ENCODE data around the gene B9D1. TPM values are rescaled to one million over a fixed set of nuclear protein-coding genes. Genes with fewer than 3 reads are reported as not detected.
A peak's percentile ranks its signal among the peaks of the same experiment; 100 is the strongest.

The B9D1 gene
- total RNA-seq, 1 donor from 2014 or later = 26.2 TPM

- H3K9me3 Mint-ChIP-seq = no peaks in the 10 kb centered on the region
- peaks cover 15% of the 10 kb centered on the region for H3K4me1 Mint-ChIP-seq
- H3K27ac Mint-ChIP-seq = peak overlapping the region; percentile 62
- no peak for TF ChIP-seq CTCF (IDR thresholded peaks at IDR 0.05; ENCODE audit: unreplicated experiment)
- H3K4me3 Mint-ChIP-seq = no peak overlapping the region
- H3K27me3 Mint-ChIP-seq (ENCODE audit: low read depth) = no peaks in the 10 kb centered on the region
- H3K36me3 Mint-ChIP-seq = peaks cover 6% of the 10 kb centered on the region
- no peak for DNase-seq (ENCODE audit: low spot score in 2 of 2, unreplicated experiment in 2 of 2)
Measured at GRCh38 chr17:19346351-19347255, 15.9 kb downstream of the B9D1 start.

- H3K27me3 Mint-ChIP-seq (ENCODE audit: low read depth) = no peaks in the 10 kb centered on the region
- DNase-seq (ENCODE audit: low spot score in 2 of 2, unreplicated experiment in 2 of 2) = no peak
- peaks cover 3% of the 10 kb centered on the region for H3K36me3 Mint-ChIP-seq
- H3K4me3 Mint-ChIP-seq = no peak overlapping the region
- H3K9me3 Mint-ChIP-seq = no peaks in the 10 kb centered on the region
- H3K27ac Mint-ChIP-seq = no peak overlapping the region
- no peak for TF ChIP-seq CTCF (IDR thresholded peaks at IDR 0.05; ENCODE audit: unreplicated experiment)
- peaks cover 24% of the 10 kb centered on the region for H3K4me1 Mint-ChIP-seq
Measured at GRCh38 chr17:19345486-19346350, 16.8 kb downstream of the B9D1 start.

DNA sequence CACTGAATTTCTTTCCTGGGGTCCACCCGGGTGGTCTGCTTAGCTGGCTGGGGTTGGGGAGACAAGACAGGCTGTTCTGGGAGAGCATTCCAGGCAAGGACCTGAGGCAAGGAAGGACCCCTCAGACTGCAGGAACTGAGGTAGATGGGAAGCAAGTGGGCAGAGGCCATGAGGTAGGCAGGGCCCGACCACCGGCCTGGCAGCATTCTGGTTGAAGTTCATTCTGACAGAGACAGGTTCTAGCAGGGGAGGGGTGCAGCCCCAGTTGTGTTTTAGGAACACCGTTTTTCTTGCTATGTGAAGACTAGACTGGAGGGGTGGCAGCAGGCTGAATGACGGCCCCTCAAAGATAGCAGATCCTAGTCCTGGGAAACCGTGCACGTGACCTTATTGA lies 17.5 kb downstream of the B9D1 start:
- Mint-ChIP-seq H3K36me3 (peaks cover 2% of the 10 kb centered on the region), H3K9me3 (no peaks in the 10 kb centered on the region), H3K4me1 (peaks cover 25% of the 10 kb centered on the region), H3K27ac (no peak overlapping the region), H3K4me3 (no peak overlapping the region), H3K27me3 (ENCODE audit: low read depth) (no peaks in the 10 kb centered on the region)
- TF ChIP-seq CTCF (IDR thresholded peaks at IDR 0.05; ENCODE audit: unreplicated experiment) = no peak
- no peak for DNase-seq (ENCODE audit: low spot score in 2 of 2, unreplicated experiment in 2 of 2)

DNA sequence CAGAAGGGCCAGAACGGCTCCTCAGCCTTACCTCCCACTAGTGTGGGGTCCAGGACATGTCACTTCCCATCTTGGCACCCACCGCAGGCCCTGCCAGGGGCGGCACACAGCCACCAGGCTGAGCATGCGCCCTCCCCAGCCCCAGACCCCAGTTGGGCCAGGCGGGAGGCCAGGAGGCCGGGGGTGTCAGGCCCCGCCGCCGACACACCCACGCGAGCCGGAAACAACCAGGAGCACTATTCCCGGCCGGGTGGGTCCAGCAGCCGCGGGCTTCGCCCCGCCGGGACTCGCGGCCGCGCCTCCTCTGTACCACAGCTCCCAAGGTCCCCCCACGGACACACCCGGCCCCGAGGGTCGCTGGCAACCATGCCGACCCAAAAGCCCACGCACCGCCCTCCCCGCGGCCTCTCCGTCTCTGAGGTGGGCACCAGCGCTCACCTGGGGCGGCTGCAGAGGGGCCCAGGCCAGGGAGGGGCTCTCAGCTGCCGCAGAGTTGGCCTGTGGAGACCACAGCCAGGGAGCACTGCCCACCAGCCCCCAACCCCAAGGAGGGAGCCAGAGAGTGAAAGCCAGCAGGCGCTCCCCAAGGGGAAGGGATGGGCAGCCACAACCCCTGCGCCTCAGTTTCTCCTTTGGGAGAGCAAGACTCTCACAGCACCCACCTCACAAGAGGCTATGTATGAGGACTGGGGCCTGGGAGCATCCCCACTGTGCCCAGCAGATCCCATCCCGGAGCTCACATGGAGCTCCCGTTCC lies 18.0 kb downstream of the B9D1 start:
- Mint-ChIP-seq H3K36me3 (peaks cover 2% of the 10 kb centered on the region), H3K9me3 (no peaks in the 10 kb centered on the region), H3K27me3 (ENCODE audit: low read depth) (no peaks in the 10 kb centered on the region), H3K4me3 (no peak overlapping the region), H3K27ac (no peak overlapping the region), H3K4me1 (peaks cover 25% of the 10 kb centered on the region)
- no peak for DNase-seq (ENCODE audit: low spot score in 2 of 2, unreplicated experiment in 2 of 2)
- TF ChIP-seq CTCF (IDR thresholded peaks at IDR 0.05; ENCODE audit: unreplicated experiment) = no peak

DNA sequence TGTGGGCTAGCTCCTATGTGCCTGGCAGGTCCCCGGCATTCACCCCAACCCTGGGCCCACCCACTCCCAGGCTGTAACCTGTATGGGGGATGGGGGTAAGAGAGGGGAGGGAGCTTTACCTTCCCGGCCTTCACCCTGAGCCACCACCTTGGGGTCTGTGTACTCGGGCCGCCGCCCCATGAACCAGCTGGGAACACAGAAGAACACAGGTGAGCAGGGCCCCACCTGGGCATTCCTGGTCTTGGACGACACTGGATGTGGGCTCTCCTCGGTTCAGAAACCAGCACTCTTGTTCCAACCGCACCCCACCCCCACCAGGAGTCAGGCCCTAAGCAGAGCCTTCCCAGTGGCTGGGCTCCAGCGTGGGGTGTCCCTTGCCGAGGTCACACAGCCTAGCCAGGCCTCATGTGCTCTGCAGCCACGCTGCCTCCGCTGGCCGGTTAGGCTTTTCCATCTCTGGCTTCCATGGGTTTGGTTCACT lies 18.8 kb downstream of the B9D1 start:
- peaks cover 2% of the 10 kb centered on the region for H3K36me3 Mint-ChIP-seq
- H3K27me3 Mint-ChIP-seq (ENCODE audit: low read depth) = no peaks in the 10 kb centered on the region
- H3K4me1 Mint-ChIP-seq = peaks cover 25% of the 10 kb centered on the region
- no peaks in the 10 kb centered on the region for H3K9me3 Mint-ChIP-seq
- H3K4me3 Mint-ChIP-seq = no peak overlapping the region
- H3K27ac Mint-ChIP-seq = no peak overlapping the region
- DNase-seq (ENCODE audit: low spot score in 2 of 2, unreplicated experiment in 2 of 2) = no peak
- no peak for TF ChIP-seq CTCF (IDR thresholded peaks at IDR 0.05; ENCODE audit: unreplicated experiment)
